WTC11 (cell line): Measurements from ENCODE around the gene LDLRAD4. TPM values are rescaled to one million over a fixed set of nuclear protein-coding genes. Genes with fewer than 3 reads are reported as not detected.

ENCODE experiments used
- ATAC-seq: fragments of 200-7000 bp; cut with Tn5 transposase; 2 replicates; pipeline ENCODE4 v1.10.0; 2021; ENCODE audit warnings: mild to moderate bottlenecking, moderate library complexity
- CTCF ChIA-PET: fragments of 300-600 bp; sonication (Branson Sonifier 250); formaldehyde crosslinking; loops from one replicate; lab custom pipeline; 2021; ENCODE audit warnings: antibody characterized with exemption; lab: Charles Lee
- POLR2A ChIA-PET: fragments of 350-600 bp; sonication (Branson Sonifier 250); formaldehyde crosslinking; loops from one replicate; lab custom pipeline; 2021; ENCODE audit warnings: antibody characterized with exemption; lab: Charles Lee
- DNase-seq: peaks from one replicate; pipeline ENCODE4 v3.0.0; 2021; ENCODE audit warnings: low spot score
- H3K27ac Mint-ChIP-seq: 2 replicates; pipeline ENCODE4 v1.8.0; 2021; ENCODE audit warnings: mixed read lengths
- H3K27me3 Mint-ChIP-seq: 2 replicates; pipeline ENCODE4 v1.8.0; 2021; ENCODE audit warnings: low read depth, mild to moderate bottlenecking, moderate library complexity, mixed read lengths
- H3K36me3 Mint-ChIP-seq: 2 replicates; pipeline ENCODE4 v1.8.0; 2021; ENCODE audit warnings: mixed read lengths
- H3K4me1 Mint-ChIP-seq: 2 replicates; pipeline ENCODE4 v1.8.0; 2022; ENCODE audit warnings: mixed read lengths
- H3K4me3 Mint-ChIP-seq: 2 replicates; pipeline ENCODE4 v1.8.0; 2021; ENCODE audit warnings: mild to moderate bottlenecking, moderate library complexity, mixed read lengths
- H3K9me3 Mint-ChIP-seq: 2 replicates; pipeline ENCODE4 v1.8.0; 2021; ENCODE audit warnings: mixed read lengths
- CREB1 ChIP-seq: sonication (generic); formaldehyde crosslinking; IDR thresholded peaks from 2 replicates; pipeline ENCODE4 v1.8.0; 2023; ENCODE audit warnings: mild to moderate bottlenecking, missing genetic modification reagents
- E2F5 ChIP-seq: sonication (generic); formaldehyde crosslinking; IDR thresholded peaks from 2 replicates; pipeline ENCODE4 v1.8.1; 2022; ENCODE audit warnings: mild to moderate bottlenecking, moderate library complexity, missing genetic modification reagents
- ESRRA ChIP-seq: sonication (generic); formaldehyde crosslinking; IDR thresholded peaks from 2 replicates; pipeline ENCODE4 v1.8.1; 2022; ENCODE audit warnings: mild to moderate bottlenecking, missing genetic modification reagents, borderline replicate concordance
- FOXP4 ChIP-seq: sonication (generic); formaldehyde crosslinking; IDR thresholded peaks from 2 replicates; pipeline ENCODE4 v1.8.0; 2022; ENCODE audit warnings: mild to moderate bottlenecking, missing genetic modification reagents
- HMGXB4 ChIP-seq: sonication (generic); formaldehyde crosslinking; IDR thresholded peaks from 2 replicates; pipeline ENCODE4 v1.8.1; 2023; ENCODE audit warnings: mild to moderate bottlenecking, moderate library complexity, missing genetic modification reagents
- IRF2 ChIP-seq: sonication (generic); formaldehyde crosslinking; IDR thresholded peaks from 2 replicates; pipeline ENCODE4 v1.8.0; 2022; ENCODE audit warnings: low read depth, missing genetic modification reagents, borderline replicate concordance
- NFATC4 ChIP-seq: fragments of 250-450 bp; sonication (Bioruptor Pico); IDR thresholded peaks from 2 replicates; pipeline ENCODE4 v1.9.0; 2021; ENCODE audit warnings: mild to moderate bottlenecking
- NFYB ChIP-seq: sonication (generic); formaldehyde crosslinking; conservative IDR thresholded peaks from 2 replicates; pipeline ENCODE4 v1.8.0; 2022; ENCODE audit warnings: low read depth, missing genetic modification reagents
- NR1H2 ChIP-seq: sonication (generic); formaldehyde crosslinking; IDR thresholded peaks from 2 replicates; pipeline ENCODE4 v1.9.0; 2021; ENCODE audit warnings: mild to moderate bottlenecking, moderate library complexity, missing genetic modification reagents
- PRDM15 ChIP-seq: sonication (generic); formaldehyde crosslinking; IDR thresholded peaks from 2 replicates; pipeline ENCODE4 v1.8.0; 2022; ENCODE audit warnings: missing genetic modification reagents
- SMAD4 ChIP-seq: sonication (generic); formaldehyde crosslinking; IDR thresholded peaks from 2 replicates; pipeline ENCODE4 v1.8.0; 2022; ENCODE audit warnings: mild to moderate bottlenecking, missing genetic modification reagents
- SP1 ChIP-seq: sonication (generic); formaldehyde crosslinking; conservative IDR thresholded peaks from 2 replicates; pipeline ENCODE4 v1.8.1; 2022; ENCODE audit warnings: missing genetic modification reagents
- STAT6 ChIP-seq: sonication (generic); formaldehyde crosslinking; conservative IDR thresholded peaks from 2 replicates; pipeline ENCODE4 v1.8.1; 2023; ENCODE audit warnings: mild to moderate bottlenecking, low read depth, missing genetic modification reagents, moderate library complexity
- TP53 ChIP-seq: sonication (generic); formaldehyde crosslinking; IDR thresholded peaks from 2 replicates; pipeline ENCODE4 v1.8.1; 2023; ENCODE audit warnings: mild to moderate bottlenecking, missing genetic modification reagents
- ZNF121 ChIP-seq: sonication (generic); formaldehyde crosslinking; IDR thresholded peaks from 2 replicates; pipeline ENCODE4 v1.8.0; 2023; ENCODE audit warnings: missing genetic modification reagents
- ZNF138 ChIP-seq: sonication (generic); formaldehyde crosslinking; conservative IDR thresholded peaks from 2 replicates; pipeline ENCODE4 v1.8.1; 2022; ENCODE audit warnings: mild to moderate bottlenecking, moderate library complexity, missing genetic modification reagents
- ZNF219 ChIP-seq: sonication (generic); formaldehyde crosslinking; IDR thresholded peaks from 2 replicates; pipeline ENCODE4 v1.8.0; 2023; ENCODE audit warnings: missing genetic modification reagents, mild to moderate bottlenecking, borderline replicate concordance
- ZNF232 ChIP-seq: sonication (generic); formaldehyde crosslinking; IDR thresholded peaks from 2 replicates; pipeline ENCODE4 v1.8.0; 2022; ENCODE audit warnings: mild to moderate bottlenecking, missing genetic modification reagents
- ZNF263 ChIP-seq: sonication (generic); formaldehyde crosslinking; IDR thresholded peaks from 2 replicates; pipeline ENCODE4 v1.8.1; 2022; ENCODE audit warnings: low read depth, mild to moderate bottlenecking, moderate library complexity, missing genetic modification reagents
- ZNF317 ChIP-seq: sonication (generic); formaldehyde crosslinking; IDR thresholded peaks from 2 replicates; pipeline ENCODE4 v1.8.1; 2023; ENCODE audit warnings: low read depth, mild to moderate bottlenecking, moderate library complexity, missing genetic modification reagents, borderline replicate concordance
- ZNF416 ChIP-seq: fragments of 250-450 bp; sonication (Bioruptor Pico); IDR thresholded peaks from 2 replicates; pipeline ENCODE4 v1.9.0; 2021; ENCODE audit warnings: mild to moderate bottlenecking, inconsistent platforms
- ZNF425 ChIP-seq: fragments of 250-450 bp; sonication (Bioruptor Pico); conservative IDR thresholded peaks from 2 replicates; pipeline ENCODE4 v1.9.0; 2021; ENCODE audit warnings: mild to moderate bottlenecking
- total RNA-seq: library from RNA; stranded (reverse); gene quantifications from 3 replicates; pipeline ENCODE4 v1.2.3, GENCODE V29; 2021

LDLRAD4 gene
- total RNA-seq, 1 experiment from 2014 or later: 6.2 TPM

- Mint-ChIP-seq H3K4me3 (no peak overlapping the region), H3K4me1 (no peaks in the 10 kb centered on the region), H3K27ac (no peak overlapping the region), H3K9me3 (peaks cover 39% of the 10 kb centered on the region), H3K36me3 (peaks cover 31% of the 10 kb centered on the region), H3K27me3 (peaks cover 5% of the 10 kb centered on the region)
- no peak for TF ChIP-seq ZNF232 (CRISPR knock-in tag)
- no peak for TF ChIP-seq ZNF138 (CRISPR knock-in tag)
- TF ChIP-seq E2F5 (CRISPR knock-in tag): no peak
- TF ChIP-seq STAT6: no peak
- no peak for TF ChIP-seq CREB1 (CRISPR knock-in tag)
- no peak for TF ChIP-seq ZNF263 (CRISPR knock-in tag)
- no peak for TF ChIP-seq ESRRA
- TF ChIP-seq NR1H2: no peak
- no peak for TF ChIP-seq SMAD4 (CRISPR knock-in tag)
- TF ChIP-seq ZNF416 (CRISPR knock-in tag): no peak
- TF ChIP-seq FOXP4 (CRISPR knock-in tag): no peak
- TF ChIP-seq IRF2 (CRISPR knock-in tag): no peak
- TF ChIP-seq ZNF121 (CRISPR knock-in tag): no peak
- no peak for TF ChIP-seq ZNF425
- no peak for TF ChIP-seq ZNF219 (CRISPR knock-in tag)
- TF ChIP-seq TP53: no peak
- TF ChIP-seq HMGXB4 (CRISPR knock-in tag): no peak
- TF ChIP-seq NFYB (CRISPR knock-in tag): no peak
- ATAC-seq (no peak), DNase-seq (no peak)
- ChIA-PET POLR2A (no interaction called here), CTCF (no interaction called here)
Measured at GRCh38 chr18:13198701-13199100, 19.9 kb upstream of the LDLRAD4 start.

GRCh38 chr18:13199169-13199568 is 19.4 kb upstream of the LDLRAD4 start:
- H3K9me3 Mint-ChIP-seq: peaks cover 39% of the 10 kb centered on the region
- no peaks in the 10 kb centered on the region for H3K4me1 Mint-ChIP-seq
- H3K36me3 Mint-ChIP-seq: peaks cover 31% of the 10 kb centered on the region
- CTCF ChIA-PET: interaction anchor here (2.4 kb wide), 1 partner anchor 17 kb away, joined by 5 read pairs; no protein-coding TSS in a partner anchor
- DNase-seq (no peak), ATAC-seq (no peak)
- POLR2A ChIA-PET: no interaction called here
- no peak for TF ChIP-seq PRDM15
- TF ChIP-seq ZNF317 (CRISPR knock-in tag): peak; percentile 95
- TF ChIP-seq SP1 (CRISPR knock-in tag): no peak
- TF ChIP-seq NFATC4: no peak
- H3K27ac Mint-ChIP-seq: no peak overlapping the region
- H3K27me3 Mint-ChIP-seq: peaks cover 5% of the 10 kb centered on the region
- H3K4me3 Mint-ChIP-seq: no peak overlapping the region
